ENCODE data around the gene FAAH2.
"Not testable (repeated sequence)": the region's sequence is repeated elsewhere in the genome, so short reads cannot be mapped to it uniquely, and the experiment has no call there.

The FAAH2 gene

GRCh38 chrX:57313583-57314215 lies 27.2 kb downstream of the FAAH2 start:
- in situ Hi-C loops (cut with HindIII; ENCODE audit: low pct_ligation_motif_present, low sequenced_read_pairs): no loop called here
- TF ChIP-seq, protein P1, sequence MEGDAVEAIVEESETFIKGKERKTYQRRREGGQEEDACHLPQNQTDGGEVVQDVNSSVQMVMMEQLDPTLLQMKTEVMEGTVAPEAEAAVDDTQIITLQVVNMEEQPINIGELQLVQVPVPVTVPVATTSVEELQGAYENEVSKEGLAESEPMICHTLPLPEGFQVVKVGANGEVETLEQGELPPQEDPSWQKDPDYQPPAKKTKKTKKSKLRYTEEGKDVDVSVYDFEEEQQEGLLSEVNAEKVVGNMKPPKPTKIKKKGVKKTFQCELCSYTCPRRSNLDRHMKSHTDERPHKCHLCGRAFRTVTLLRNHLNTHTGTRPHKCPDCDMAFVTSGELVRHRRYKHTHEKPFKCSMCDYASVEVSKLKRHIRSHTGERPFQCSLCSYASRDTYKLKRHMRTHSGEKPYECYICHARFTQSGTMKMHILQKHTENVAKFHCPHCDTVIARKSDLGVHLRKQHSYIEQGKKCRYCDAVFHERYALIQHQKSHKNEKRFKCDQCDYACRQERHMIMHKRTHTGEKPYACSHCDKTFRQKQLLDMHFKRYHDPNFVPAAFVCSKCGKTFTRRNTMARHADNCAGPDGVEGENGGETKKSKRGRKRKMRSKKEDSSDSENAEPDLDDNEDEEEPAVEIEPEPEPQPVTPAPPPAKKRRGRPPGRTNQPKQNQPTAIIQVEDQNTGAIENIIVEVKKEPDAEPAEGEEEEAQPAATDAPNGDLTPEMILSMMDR (IDR thresholded peaks at IDR 0.05; ENCODE audit: low read depth, low read length, missing control alignments): no peak
- no peak for DNase-seq
- no peaks in the 10 kb centered on the region for H3K27me3 ChIP-seq (replicated peaks)
- no peak overlapping the region for H3K4me3 ChIP-seq (ENCODE audit: low read depth, low read length)
- H3K27ac ChIP-seq: no peak overlapping the region
- H3K36me3 ChIP-seq (replicated peaks): no peaks in the 10 kb centered on the region

DNA sequence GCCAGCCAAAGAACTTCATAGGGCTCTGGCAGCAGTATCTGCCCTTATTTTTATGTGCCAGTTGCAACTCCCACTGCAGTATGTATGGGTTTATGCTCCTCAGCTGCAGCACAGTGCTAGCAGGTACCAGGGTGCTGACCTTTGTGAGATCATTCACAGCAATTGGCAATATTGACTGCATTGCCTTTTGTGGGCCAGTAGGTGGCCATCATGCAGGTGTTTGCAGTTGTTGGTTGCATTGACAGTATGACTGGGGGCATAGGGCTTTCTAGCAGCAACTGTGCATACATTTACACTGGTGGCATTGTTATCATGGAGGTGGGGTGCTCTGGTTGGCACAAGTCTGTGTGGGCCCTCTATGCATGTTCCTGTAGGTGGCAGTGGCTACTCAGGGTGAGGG lies 42.5 kb downstream of the FAAH2 start:
- no peak for DNase-seq
- TF ChIP-seq, protein P1 (IDR thresholded peaks at IDR 0.05; ENCODE audit: low read depth, low read length, missing control alignments): peak; percentile 7
- Histone ChIP-seq H3K36me3 (replicated peaks) (no peaks in the 10 kb centered on the region), H3K27me3 (replicated peaks) (no peaks in the 10 kb centered on the region), H3K27ac (no peak overlapping the region), H3K4me3 (ENCODE audit: low read depth, low read length) (no peak overlapping the region)
- in situ Hi-C loops (cut with HindIII; ENCODE audit: low pct_ligation_motif_present, low sequenced_read_pairs): no loop called here

GRCh38 chrX:57335790-57336189 lies 49.3 kb downstream of the FAAH2 start:
- DNase-seq; H3K4me3 ChIP-seq (ENCODE audit: low read depth, low read length); H3K27me3 ChIP-seq (replicated peaks); H3K27ac ChIP-seq; H3K36me3 ChIP-seq (replicated peaks); in situ Hi-C loops (cut with HindIII; ENCODE audit: low pct_ligation_motif_present, low sequenced_read_pairs): not testable (repeated sequence)

- in situ Hi-C loops (cut with HindIII; ENCODE audit: low pct_ligation_motif_present, low sequenced_read_pairs): no loop called here
- DNase-seq: no peak
- TF ChIP-seq, protein P1 (IDR thresholded peaks at IDR 0.05; ENCODE audit: low read depth, low read length, missing control alignments): no peak
- H3K27ac ChIP-seq: no peak overlapping the region
- no peak overlapping the region for H3K4me3 ChIP-seq (ENCODE audit: low read depth, low read length)
- H3K36me3 ChIP-seq (replicated peaks): no peaks in the 10 kb centered on the region
- H3K27me3 ChIP-seq (replicated peaks): no peaks in the 10 kb centered on the region
Measured at GRCh38 chrX:57353472-57354132, 67.1 kb downstream of the FAAH2 start.

GRCh38 chrX:57364145-57364544 lies 77.6 kb downstream of the FAAH2 start:
- Histone ChIP-seq H3K36me3 (replicated peaks) (no peaks in the 10 kb centered on the region), H3K27ac (no peak overlapping the region), H3K27me3 (replicated peaks) (no peaks in the 10 kb centered on the region), H3K4me3 (ENCODE audit: low read depth, low read length) (no peak overlapping the region)
- DNase-seq: no peak
- in situ Hi-C loops (cut with HindIII; ENCODE audit: low pct_ligation_motif_present, low sequenced_read_pairs): no loop called here
- TF ChIP-seq, protein P1 (IDR thresholded peaks at IDR 0.05; ENCODE audit: low read depth, low read length, missing control alignments): no peak

DNA sequence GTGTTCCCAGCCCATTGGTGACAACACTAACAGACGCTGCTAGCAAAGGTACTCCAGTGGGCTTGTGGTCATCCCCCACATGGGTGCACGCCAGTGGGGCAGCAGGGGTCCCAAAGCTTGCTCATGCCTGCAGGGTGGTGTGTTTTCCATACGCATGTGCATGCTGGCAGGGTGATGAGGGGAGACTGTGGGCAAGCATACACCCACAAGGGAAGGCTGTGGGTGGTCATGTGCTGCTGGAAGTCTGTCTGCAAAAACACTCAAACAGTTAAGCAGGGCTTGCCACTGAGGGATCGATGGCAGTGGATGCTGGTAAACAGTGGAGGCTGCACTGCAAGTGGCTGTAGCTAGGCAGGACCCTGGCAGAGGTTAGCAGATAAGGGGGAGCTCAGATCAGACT lies 79.9 kb downstream of the FAAH2 start:
- in situ Hi-C loops (cut with HindIII; ENCODE audit: low pct_ligation_motif_present, low sequenced_read_pairs): no loop called here
- H3K27ac ChIP-seq: no peak overlapping the region
- no peak overlapping the region for H3K4me3 ChIP-seq (ENCODE audit: low read depth, low read length)
- DNase-seq: no peak
- TF ChIP-seq, protein P1 (IDR thresholded peaks at IDR 0.05; ENCODE audit: low read depth, low read length, missing control alignments): no peak
- H3K27me3 ChIP-seq (replicated peaks): no peaks in the 10 kb centered on the region
- H3K36me3 ChIP-seq (replicated peaks): no peaks in the 10 kb centered on the region

Data from brain microvascular endothelial cell (primary cell).